Ascending aorta (tissue), 2 donors: Measurements from ENCODE around the gene FXN. TPM values are rescaled to one million over a fixed set of nuclear protein-coding genes. Genes with fewer than 3 reads are reported as not detected.

Experiments
- DNase-seq, 2 donors: peaks; one replicate each; pipeline ENCODE4 v3.0.0-alpha.2; 2019; ENCODE audit warnings: low spot score in 2 of 2
- H3K27ac ChIP-seq, 2 donors: fragments of 200-600 bp; sonication (generic); one replicate each; pipeline ENCODE4 v1.5.1; 2016 to 2017; ENCODE audit warnings: mild to moderate bottlenecking in 1 of 2
- H3K27me3 ChIP-seq: fragments of 200-600 bp; sonication (generic); one replicate; pipeline ENCODE4 v1.5.1; 2017
- H3K36me3 ChIP-seq, 2 donors: fragments of 200-600 bp; sonication (generic); one replicate each; pipeline ENCODE4 v1.5.1; 2016
- H3K4me1 ChIP-seq, 2 donors: fragments of 200-600 bp; sonication (generic); one replicate each; pipeline ENCODE4 v1.5.1; 2016 to 2017; ENCODE audit warnings: mild to moderate bottlenecking in 1 of 2
- H3K4me3 ChIP-seq, 2 donors: fragments of 200-600 bp; sonication (generic); one replicate each; pipeline ENCODE4 v1.5.1; 2016 to 2017; ENCODE audit warnings: mild to moderate bottlenecking in 1 of 2
- H3K9me3 ChIP-seq, 2 donors: fragments of 200-600 bp; sonication (generic); one replicate each; pipeline ENCODE4 v1.5.1; 2016
- CTCF ChIP-seq, 3 experiments: fragments of 200-600 bp in 2 of 3; fragments of 450-650 bp in 1 of 3; sonication (generic) in 2 of 3; IDR thresholded peaks; one replicate each; pipeline ENCODE4 v1.5.1; 2016 to 2019; ENCODE audit warnings: antibody characterized with exemption in 3 of 3, mild to moderate bottlenecking in 1 of 3, moderate library complexity in 1 of 3
- intact Hi-C: fragments of 100-400 bp; cut with DNase I; formaldehyde crosslinking; loops from one replicate; pipeline ENCODE4 v1.15.1; 2023
- total RNA-seq: library from RNA; depleted of rRNA; stranded (reverse); fragments of >200 nt; gene quantifications from one replicate; pipeline ENCODE4 v1.1.0, GENCODE V29; 2016

FXN gene
- total RNA-seq, 1 donor from 2014 or later = not detected

- Histone ChIP-seq H3K36me3 (no peaks in the 10 kb centered on the region), H3K27me3 (no peaks in the 10 kb centered on the region), H3K9me3 (no peaks in the 10 kb centered on the region), H3K27ac (no peak overlapping the region), H3K4me1 (no peaks in the 10 kb centered on the region), H3K4me3 (no peak overlapping the region)
- intact Hi-C loops = no loop called here
- peak; percentile 33 to 69 (median 55) for TF ChIP-seq CTCF (IDR thresholded peaks at IDR 0.05)
- DNase-seq = no peak
Measured at GRCh38 chr9:69027355-69028097, 8.0 kb upstream of the FXN start.

- no peak overlapping the region for H3K4me3 ChIP-seq
- TF ChIP-seq CTCF (IDR thresholded peaks at IDR 0.05) = no peak
- intact Hi-C loops = no loop called here
- no peak for DNase-seq
- H3K36me3 ChIP-seq = no peaks in the 10 kb centered on the region
- no peaks in the 10 kb centered on the region for H3K27me3 ChIP-seq
- no peaks in the 10 kb centered on the region for H3K4me1 ChIP-seq
- H3K9me3 ChIP-seq = no peaks in the 10 kb centered on the region
- no peak overlapping the region for H3K27ac ChIP-seq
Measured at GRCh38 chr9:69028754-69029153, 6.8 kb upstream of the FXN start.

- Histone ChIP-seq H3K27me3 (no peaks in the 10 kb centered on the region), H3K9me3 (no peaks in the 10 kb centered on the region), H3K36me3 (no peaks in the 10 kb centered on the region), H3K4me3 (no peak overlapping the region), H3K27ac (no peak overlapping the region), H3K4me1 (no peaks in the 10 kb centered on the region)
- intact Hi-C loops = no loop called here
- DNase-seq = no peak
- no peak for TF ChIP-seq CTCF (IDR thresholded peaks at IDR 0.05)
Measured at GRCh38 chr9:69029535-69029934, 6.0 kb upstream of the FXN start.

GRCh38 chr9:69030851-69031645, 4.5 kb upstream of the FXN start:
- DNase-seq = no peak
- Histone ChIP-seq H3K4me1 (peaks cover 0 to 3% of the 10 kb centered on the region in 2 donors), H3K27ac (no peak overlapping the region), H3K36me3 (no peaks in the 10 kb centered on the region), H3K27me3 (no peaks in the 10 kb centered on the region), H3K9me3 (no peaks in the 10 kb centered on the region), H3K4me3 (no peak overlapping the region)
- TF ChIP-seq CTCF (IDR thresholded peaks at IDR 0.05) = no peak
- intact Hi-C loops = no loop called here

GRCh38 chr9:69034071-69034470, 1.5 kb upstream of the FXN start:
- intact Hi-C loops = no loop called here
- no peaks in the 10 kb centered on the region for H3K27me3 ChIP-seq
- no peaks in the 10 kb centered on the region for H3K36me3 ChIP-seq
- DNase-seq = no peak
- H3K27ac ChIP-seq = no peak overlapping the region
- peaks cover 0 to 6% of the 10 kb centered on the region in 2 donors for H3K4me1 ChIP-seq
- no peak for TF ChIP-seq CTCF (IDR thresholded peaks at IDR 0.05)
- H3K4me3 ChIP-seq = no peak overlapping the region
- H3K9me3 ChIP-seq = no peaks in the 10 kb centered on the region
